ENCODE results near the gene AGPAT3. TPM values are rescaled to one million over a fixed set of nuclear protein-coding genes. Genes with fewer than 3 reads are reported as not detected.

Gene AGPAT3
- total RNA-seq, 1 donor from 2014 or later = 7.8 TPM

DNA sequence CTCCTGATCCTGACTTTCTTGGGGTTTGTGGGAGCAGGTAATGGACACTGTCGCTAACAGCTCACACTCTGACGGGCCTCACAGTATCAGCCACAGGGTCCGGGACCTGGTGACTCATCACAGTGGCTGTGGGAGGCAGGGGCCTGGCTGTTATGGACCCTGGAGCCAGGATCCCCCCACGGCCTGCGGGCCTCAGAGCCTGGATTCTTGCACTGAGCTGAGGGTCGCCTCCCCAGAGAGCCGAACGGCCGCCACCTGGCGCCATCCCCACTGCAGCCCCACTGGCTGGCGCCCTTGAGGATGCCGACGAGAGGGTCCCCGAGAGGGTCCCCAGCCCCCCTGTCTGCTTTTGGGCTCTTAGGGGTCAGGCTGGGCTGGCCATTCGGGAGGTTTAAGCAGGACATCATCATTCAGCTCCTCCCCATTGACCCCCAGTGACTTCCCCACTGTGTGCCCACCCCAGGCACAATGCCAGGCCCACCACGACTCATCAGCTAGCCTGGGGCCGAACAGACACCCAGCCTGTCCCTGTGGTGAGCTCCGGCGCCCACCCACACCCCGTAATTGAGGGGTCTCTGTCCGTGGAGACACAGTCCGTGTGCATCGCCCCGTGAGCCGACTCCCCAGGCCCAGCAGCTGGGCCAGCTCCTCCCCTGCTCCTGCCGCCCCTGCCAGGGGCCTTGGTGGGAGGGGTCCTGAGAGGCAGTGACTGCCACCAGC lies 116.3 kb downstream of the AGPAT3 start:
- no peak overlapping the region for H2AFZ ChIP-seq (replicated peaks)
- H3K4me1 ChIP-seq = peaks cover 10% of the 10 kb centered on the region
- Mint-ChIP-seq H3K4me3 (no peak overlapping the region), H3K27ac (no peak overlapping the region), H3K9me3 (no peaks in the 10 kb centered on the region), H3K27me3 (ENCODE audit: insufficient read depth, low read depth) (peaks cover 5% of the 10 kb centered on the region), H3K4me1 (peaks cover 21% of the 10 kb centered on the region), H3K36me3 (peaks cover 3% of the 10 kb centered on the region)
- peaks cover 2% of the 10 kb centered on the region for H3K27me3 ChIP-seq
- H4K20me1 ChIP-seq (ENCODE audit: low read depth) = no peaks in the 10 kb centered on the region
- H3K79me2 ChIP-seq (ENCODE audit: low read depth) = no peaks in the 10 kb centered on the region
- H3F3A ChIP-seq (ENCODE audit: low read depth) = no peaks in the 10 kb centered on the region
- TF ChIP-seq EZH2phosphoT487 (IDR thresholded peaks at IDR 0.05) (no peak), EZH2 (IDR thresholded peaks at IDR 0.05) (no peak), CTCF (IDR thresholded peaks at IDR 0.05) (no peak)
- no peak for DNase-seq (ENCODE audit: low spot score)
- no peak overlapping the region for H3K4me3 ChIP-seq
- no peak overlapping the region for H3K9ac ChIP-seq
- H3K27ac ChIP-seq = no peak overlapping the region
- no peaks in the 10 kb centered on the region for H3K36me3 ChIP-seq
- no peaks in the 10 kb centered on the region for H3K9me3 ChIP-seq (ENCODE audit: low read depth)
- H3K4me2 ChIP-seq = no peak overlapping the region

GRCh38 chr21:43981871-43982210 lies 116.8 kb downstream of the AGPAT3 start:
- TF ChIP-seq EZH2phosphoT487 (IDR thresholded peaks at IDR 0.05) (no peak), CTCF (IDR thresholded peaks at IDR 0.05) (no peak), EZH2 (IDR thresholded peaks at IDR 0.05) (no peak)
- H3K27me3 ChIP-seq = peaks cover 5% of the 10 kb centered on the region
- Mint-ChIP-seq H3K27ac (no peak overlapping the region), H3K4me1 (peaks cover 27% of the 10 kb centered on the region), H3K9me3 (no peaks in the 10 kb centered on the region), H3K27me3 (ENCODE audit: insufficient read depth, low read depth) (peaks cover 5% of the 10 kb centered on the region), H3K36me3 (peaks cover 3% of the 10 kb centered on the region), H3K4me3 (no peak overlapping the region)
- H3K4me3 ChIP-seq = no peak overlapping the region
- H3K4me1 ChIP-seq = peaks cover 10% of the 10 kb centered on the region
- DNase-seq (ENCODE audit: low spot score) = no peak
- H3K9ac ChIP-seq = no peak overlapping the region
- H4K20me1 ChIP-seq (ENCODE audit: low read depth) = no peaks in the 10 kb centered on the region
- no peaks in the 10 kb centered on the region for H3F3A ChIP-seq (ENCODE audit: low read depth)
- H3K36me3 ChIP-seq = no peaks in the 10 kb centered on the region
- H3K4me2 ChIP-seq = no peak overlapping the region
- no peak overlapping the region for H3K27ac ChIP-seq
- H3K79me2 ChIP-seq (ENCODE audit: low read depth) = no peaks in the 10 kb centered on the region
- H2AFZ ChIP-seq (replicated peaks) = no peak overlapping the region
- no peaks in the 10 kb centered on the region for H3K9me3 ChIP-seq (ENCODE audit: low read depth)

- Mint-ChIP-seq H3K4me3 (no peak overlapping the region), H3K4me1 (peaks cover 30% of the 10 kb centered on the region), H3K9me3 (no peaks in the 10 kb centered on the region), H3K27me3 (ENCODE audit: insufficient read depth, low read depth) (peaks cover 3% of the 10 kb centered on the region), H3K36me3 (peaks cover 3% of the 10 kb centered on the region), H3K27ac (no peak overlapping the region)
- Histone ChIP-seq H3K36me3 (no peaks in the 10 kb centered on the region), H3K4me1 (peaks cover 10% of the 10 kb centered on the region), H3K27ac (no peak overlapping the region), H3K27me3 (peaks cover 5% of the 10 kb centered on the region), H3K4me3 (no peak overlapping the region), H2AFZ (replicated peaks) (no peak overlapping the region), H3K4me2 (no peak overlapping the region), H3F3A (ENCODE audit: low read depth) (no peaks in the 10 kb centered on the region), H4K20me1 (ENCODE audit: low read depth) (no peaks in the 10 kb centered on the region), H3K9me3 (ENCODE audit: low read depth) (no peaks in the 10 kb centered on the region), H3K79me2 (ENCODE audit: low read depth) (no peaks in the 10 kb centered on the region), H3K9ac (no peak overlapping the region)
- TF ChIP-seq CTCF (IDR thresholded peaks at IDR 0.05) (no peak), EZH2phosphoT487 (IDR thresholded peaks at IDR 0.05) (no peak)
- DNase-seq (ENCODE audit: low spot score) = no peak
These were observed 117.6 kb downstream of the AGPAT3 start for GRCh38 chr21:43982489-43983078.
